Coronary artery (tissue), 2 donors: ENCODE data around the gene ADCY1.

Experiments
- DNase-seq: peaks from one replicate; pipeline ENCODE4 v3.0.0-alpha.2; 2017; ENCODE audit warnings: low spot score
- H3K27ac ChIP-seq, 2 donors: fragments of 200-600 bp; sonication (generic); one replicate each; pipeline ENCODE4 v1.5.1; 2016 to 2019
- H3K4me3 ChIP-seq: fragments of 200-600 bp; sonication (generic); 2 replicates; pipeline ENCODE4 v1.5.1; 2016; ENCODE audit warnings: mild to moderate bottlenecking, moderate library complexity
- CTCF ChIP-seq: fragments of 200-600 bp; sonication (generic); IDR thresholded peaks from one replicate; pipeline ENCODE4 v1.5.1; 2019; ENCODE audit warnings: antibody characterized with exemption

ADCY1 gene

GRCh38 chr7:45582868-45583277, 8.7 kb downstream of the ADCY1 start:
- Histone ChIP-seq H3K27ac (no peak overlapping the region), H3K4me3 (no peak overlapping the region)
- no peak for DNase-seq
- TF ChIP-seq CTCF, result no peak

- Histone ChIP-seq H3K4me3 (no peak overlapping the region), H3K27ac (no peak overlapping the region)
- no peak for DNase-seq
- no peak for TF ChIP-seq CTCF
These were observed 9.1 kb downstream of the ADCY1 start for GRCh38 chr7:45583296-45583695.

DNA sequence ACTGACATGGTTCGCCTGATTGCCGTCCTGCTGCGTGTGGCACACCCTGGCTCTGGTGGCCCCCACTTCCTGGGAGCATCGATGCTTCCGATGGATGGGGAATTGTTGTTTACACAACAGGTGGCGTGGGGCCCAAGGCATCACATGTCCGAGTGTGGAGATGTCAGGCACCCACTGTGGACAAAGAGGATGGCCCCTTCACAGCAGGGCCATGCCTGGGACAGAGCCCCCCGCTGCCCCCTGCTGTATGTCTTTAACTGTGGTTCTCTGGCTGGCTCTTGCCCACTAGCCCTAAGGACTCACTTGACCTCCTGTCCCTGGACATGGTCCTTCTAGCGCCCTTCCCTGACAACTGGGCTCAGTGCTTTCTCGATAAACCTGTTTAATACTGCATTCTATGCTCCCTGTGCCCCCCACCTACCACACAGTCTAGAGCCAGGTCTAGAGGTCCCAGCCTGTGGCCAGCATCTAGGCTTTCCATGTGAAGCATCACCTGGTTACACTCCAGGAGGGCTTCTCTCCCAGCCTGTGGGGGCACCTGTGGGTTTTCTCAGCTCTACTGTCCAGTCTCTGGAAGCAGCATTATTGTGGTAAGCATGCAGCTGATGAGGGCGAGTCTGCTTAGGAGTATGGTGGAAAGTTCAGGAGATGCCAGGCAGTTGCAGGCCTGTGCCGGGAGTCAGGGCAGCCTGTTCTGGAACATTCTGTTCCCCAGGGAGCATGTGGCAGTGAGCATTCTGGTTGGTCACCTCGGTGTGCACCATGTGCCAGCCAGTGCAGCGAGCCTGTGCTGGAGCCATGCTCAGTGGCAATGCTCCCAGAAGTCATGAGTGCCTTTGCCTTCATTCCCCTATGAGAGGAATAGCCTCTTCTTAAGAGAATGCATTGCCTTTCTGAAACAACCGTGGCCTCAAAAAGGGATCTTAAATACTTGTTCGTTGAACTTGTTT, 10.4 kb downstream of the ADCY1 start:
- no peak for DNase-seq
- TF ChIP-seq CTCF, result no peak
- Histone ChIP-seq H3K27ac (no peak overlapping the region), H3K4me3 (no peak overlapping the region)

- no peak for DNase-seq
- H3K27ac ChIP-seq, result no peak overlapping the region
- TF ChIP-seq CTCF, result no peak
- no peak overlapping the region for H3K4me3 ChIP-seq
These were observed 11.5 kb downstream of the ADCY1 start for GRCh38 chr7:45585628-45586027.

- no peak for TF ChIP-seq CTCF
- no peak overlapping the region for H3K4me3 ChIP-seq
- no peak overlapping the region for H3K27ac ChIP-seq
- no peak for DNase-seq
These were observed 12.7 kb downstream of the ADCY1 start for GRCh38 chr7:45586542-45587520.

DNA sequence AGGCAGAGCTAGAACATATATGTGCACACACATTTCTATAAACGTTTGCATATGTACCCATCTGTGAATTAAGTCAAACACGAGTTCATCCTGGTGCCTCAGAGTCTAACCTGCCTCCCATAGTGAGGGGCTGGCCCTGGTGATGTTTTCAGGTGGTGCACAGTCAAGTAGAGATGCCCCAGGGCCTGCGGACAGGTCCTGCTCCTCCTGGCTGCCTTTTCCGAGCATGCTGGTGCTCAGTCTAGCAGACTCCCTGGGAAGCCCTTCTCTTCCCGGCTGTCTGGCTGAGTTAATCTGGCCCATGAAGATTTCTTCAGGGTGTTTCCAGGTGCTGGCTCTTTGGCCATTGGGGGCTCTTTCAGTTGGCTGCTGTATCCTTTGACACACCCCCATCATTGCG, 14.3 kb downstream of the ADCY1 start:
- no peak overlapping the region for H3K27ac ChIP-seq
- no peak for DNase-seq
- no peak for TF ChIP-seq CTCF
- H3K4me3 ChIP-seq, result no peak overlapping the region
